CD4-positive, alpha-beta T cell treated with Interleukin-17A for 4 hours (primary cell): Measurements from ENCODE around the gene TBCD.

Source experiments
- DNase-seq: peaks from one replicate; pipeline ENCODE4 v3.0.0-alpha.2; 2020; ENCODE audit warnings: mixed read lengths

Gene TBCD

GRCh38 chr17:82872591-82873520 is 121.0 kb downstream of the TBCD start:
- no peak for DNase-seq

- no peak for DNase-seq
These were observed 121.7 kb downstream of the TBCD start for GRCh38 chr17:82873521-82873920.

- no peak for DNase-seq
These were observed 122.4 kb downstream of the TBCD start for GRCh38 chr17:82874011-82874835.

GRCh38 chr17:82875407-82875856 is 123.6 kb downstream of the TBCD start:
- DNase-seq, result no peak

- no peak for DNase-seq
These were observed 124.3 kb downstream of the TBCD start for GRCh38 chr17:82876149-82876548.

GRCh38 chr17:82876602-82877379 is 124.9 kb downstream of the TBCD start:
- no peak for DNase-seq

GRCh38 chr17:82878527-82878926 is 126.7 kb downstream of the TBCD start:
- no peak for DNase-seq

GRCh38 chr17:82879241-82879640 is 127.4 kb downstream of the TBCD start:
- DNase-seq, result no peak

GRCh38 chr17:82880620-82881323 is 128.9 kb downstream of the TBCD start:
- no peak for DNase-seq

- no peak for DNase-seq
These were observed 129.5 kb downstream of the TBCD start for GRCh38 chr17:82881324-82881823.

GRCh38 chr17:82881900-82882714 is 130.2 kb downstream of the TBCD start:
- no peak for DNase-seq

GRCh38 chr17:82882715-82883418 is 131.0 kb downstream of the TBCD start:
- DNase-seq, result peak; percentile 90

- DNase-seq, result peak; percentile 32
These were observed 131.7 kb downstream of the TBCD start for GRCh38 chr17:82883419-82884031.

GRCh38 chr17:82884341-82884969 is 132.6 kb downstream of the TBCD start:
- peak; percentile 22 for DNase-seq

GRCh38 chr17:82884970-82885353 is 133.1 kb downstream of the TBCD start:
- DNase-seq, result peak; percentile 64

GRCh38 chr17:82887255-82888164 is 135.6 kb downstream of the TBCD start:
- no peak for DNase-seq

- no peak for DNase-seq
These were observed 137.0 kb downstream of the TBCD start for GRCh38 chr17:82888583-82889495.
